GM13977 (cell line): ENCODE results near the gene MCHR2.

Experiments used
- DNase-seq: peaks from one replicate; pipeline ENCODE4 v3.0.0; 2012; ENCODE audit warnings: low spot score
- in situ Hi-C: fragments of 300-500 bp; cut with MboI; formaldehyde crosslinking; loops from one replicate; pipeline ENCODE4 v1.12.0; 2022; ENCODE audit warnings: low sequenced_read_pairs, low pct_unique_long_range_greater_than_20kb, mixed read lengths, inconsistent platforms; ENCODE audit not compliant: unreplicated experiment
- TF ChIP-seq, protein P1 (sequence below): IDR thresholded peaks from 2 replicates; pipeline ENCODE4 v1.5.1; 2012; ENCODE audit warnings: mild to moderate bottlenecking, control low read depth; ENCODE audit not compliant: insufficient read depth; ENCODE audit errors: extremely low read depth, missing control alignments

Gene MCHR2

DNA sequence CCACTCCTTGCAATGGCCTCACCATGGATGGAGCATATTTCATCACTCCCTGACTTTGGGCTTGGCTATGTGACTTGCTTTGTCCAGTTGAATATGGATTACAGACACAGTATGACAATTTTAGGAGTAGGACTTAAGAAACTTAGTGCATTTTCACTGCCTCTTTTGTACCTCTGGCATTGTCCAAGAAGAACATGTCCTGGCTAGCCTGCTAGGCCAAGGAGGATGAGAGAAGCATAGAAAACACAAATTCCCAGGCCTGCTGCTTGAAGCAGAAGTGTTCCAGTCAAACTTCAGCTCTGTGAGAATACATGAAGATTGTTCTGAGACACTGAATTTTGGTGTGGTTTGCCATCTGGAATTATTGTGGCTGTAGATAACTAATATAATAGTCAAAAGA lies 3.1 kb upstream of the MCHR2 start:
- TF ChIP-seq, protein P1, sequence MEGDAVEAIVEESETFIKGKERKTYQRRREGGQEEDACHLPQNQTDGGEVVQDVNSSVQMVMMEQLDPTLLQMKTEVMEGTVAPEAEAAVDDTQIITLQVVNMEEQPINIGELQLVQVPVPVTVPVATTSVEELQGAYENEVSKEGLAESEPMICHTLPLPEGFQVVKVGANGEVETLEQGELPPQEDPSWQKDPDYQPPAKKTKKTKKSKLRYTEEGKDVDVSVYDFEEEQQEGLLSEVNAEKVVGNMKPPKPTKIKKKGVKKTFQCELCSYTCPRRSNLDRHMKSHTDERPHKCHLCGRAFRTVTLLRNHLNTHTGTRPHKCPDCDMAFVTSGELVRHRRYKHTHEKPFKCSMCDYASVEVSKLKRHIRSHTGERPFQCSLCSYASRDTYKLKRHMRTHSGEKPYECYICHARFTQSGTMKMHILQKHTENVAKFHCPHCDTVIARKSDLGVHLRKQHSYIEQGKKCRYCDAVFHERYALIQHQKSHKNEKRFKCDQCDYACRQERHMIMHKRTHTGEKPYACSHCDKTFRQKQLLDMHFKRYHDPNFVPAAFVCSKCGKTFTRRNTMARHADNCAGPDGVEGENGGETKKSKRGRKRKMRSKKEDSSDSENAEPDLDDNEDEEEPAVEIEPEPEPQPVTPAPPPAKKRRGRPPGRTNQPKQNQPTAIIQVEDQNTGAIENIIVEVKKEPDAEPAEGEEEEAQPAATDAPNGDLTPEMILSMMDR: no peak
- in situ Hi-C loops: no loop called here
- no peak for DNase-seq

DNA sequence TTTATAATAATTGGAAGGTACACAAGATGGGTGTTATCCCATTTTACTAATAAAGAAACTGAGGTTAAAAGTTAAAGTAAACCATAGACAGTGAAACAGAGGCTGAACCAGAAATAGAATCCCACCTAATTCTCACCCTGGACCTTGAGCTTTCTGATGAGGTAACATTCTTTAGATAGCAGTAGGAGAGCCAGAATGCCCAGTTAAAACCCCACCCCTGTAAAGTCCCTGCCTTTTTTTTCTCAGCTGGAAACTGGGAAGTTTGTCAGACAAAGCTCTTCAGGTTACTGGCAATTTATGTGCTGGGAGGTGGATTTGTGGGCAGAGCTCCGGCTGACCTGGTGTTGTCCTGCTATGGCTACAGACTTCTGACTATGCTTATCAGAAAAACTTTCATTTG lies 1.9 kb upstream of the MCHR2 start:
- TF ChIP-seq, protein P1: no peak
- in situ Hi-C loops: no loop called here
- DNase-seq: no peak

DNA sequence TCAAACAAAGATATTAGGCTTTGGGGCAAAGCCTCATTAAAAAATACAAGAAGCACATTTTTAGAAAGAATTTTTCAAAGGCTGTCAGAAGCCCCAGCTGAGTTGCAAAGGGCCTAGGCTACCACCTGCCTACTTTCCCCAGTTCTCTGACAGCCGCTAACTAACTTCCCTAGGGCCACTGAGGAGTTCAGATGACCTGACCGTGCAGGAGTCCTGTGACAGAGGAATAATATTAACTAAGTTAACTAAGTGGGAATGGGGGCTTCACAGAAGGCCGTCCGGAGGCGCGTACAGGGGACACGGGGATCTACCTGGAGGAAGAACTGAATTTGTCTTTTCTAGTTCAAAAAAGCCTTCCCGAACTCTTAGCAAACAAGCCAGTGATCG lies 884 bp downstream of the MCHR2 start:
- in situ Hi-C loops: no loop called here
- no peak for DNase-seq
- TF ChIP-seq, protein P1: no peak

DNA sequence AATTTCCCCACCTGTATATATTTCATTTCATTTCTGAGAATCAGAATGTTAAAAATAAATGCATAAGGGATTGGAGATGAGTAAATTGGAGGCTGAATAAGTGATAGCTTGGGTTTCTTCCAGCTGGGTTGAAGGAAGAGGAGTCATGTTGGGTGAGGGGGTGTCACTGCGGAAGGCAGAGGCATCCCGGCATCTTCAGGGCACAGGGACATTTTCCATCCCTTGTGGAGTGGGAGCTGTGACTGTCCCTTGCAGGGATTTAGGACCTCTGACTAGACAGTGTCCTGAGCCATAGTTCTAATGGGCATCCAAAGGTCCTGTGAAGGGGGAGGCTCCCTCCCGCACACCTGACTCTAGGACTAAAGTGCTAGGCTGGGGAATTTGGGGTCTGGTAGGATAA lies 2.1 kb downstream of the MCHR2 start:
- no peak for DNase-seq
- TF ChIP-seq, protein P1: no peak
- in situ Hi-C loops: no loop called here

DNA sequence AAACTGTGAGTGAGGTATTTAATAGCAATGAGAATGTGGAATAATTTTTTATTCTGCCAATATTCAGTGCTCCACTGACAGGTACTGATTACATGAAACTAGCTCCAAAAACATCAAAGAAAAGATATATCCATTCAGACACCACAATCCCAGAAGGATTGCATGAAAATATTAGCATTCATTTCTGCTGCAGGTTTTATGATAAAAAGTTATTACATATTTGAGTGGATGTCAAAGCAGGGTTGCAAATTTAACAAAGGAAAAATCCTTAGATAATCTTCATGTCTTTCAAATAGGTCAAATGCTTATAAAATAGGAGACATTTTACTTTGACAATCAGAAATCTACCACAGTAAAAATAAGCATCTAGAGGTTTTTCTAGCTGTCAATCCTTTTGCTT lies 13.3 kb downstream of the MCHR2 start:
- TF ChIP-seq, protein P1: no peak
- in situ Hi-C loops: no loop called here
- DNase-seq: no peak

DNA sequence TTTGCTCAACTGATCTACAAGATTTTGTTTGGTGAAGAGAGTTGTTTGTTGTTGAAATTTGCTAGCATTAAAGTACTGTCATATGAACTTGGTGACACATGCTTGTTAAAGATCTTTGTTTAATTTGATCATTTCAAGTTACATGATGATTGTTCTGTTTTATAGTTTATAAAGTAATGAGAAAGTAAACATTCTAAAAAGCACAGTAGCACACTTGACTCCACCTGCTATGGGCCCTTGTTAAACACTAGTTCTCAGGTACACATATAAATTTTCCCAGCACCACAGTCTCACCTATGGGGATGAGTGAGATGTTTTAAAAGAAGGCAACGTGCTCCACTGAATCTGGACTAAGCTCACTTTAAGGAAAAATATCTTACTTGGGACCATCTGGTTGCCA lies 14.1 kb downstream of the MCHR2 start:
- in situ Hi-C loops: no loop called here
- no peak for DNase-seq
- TF ChIP-seq, protein P1: no peak

DNA sequence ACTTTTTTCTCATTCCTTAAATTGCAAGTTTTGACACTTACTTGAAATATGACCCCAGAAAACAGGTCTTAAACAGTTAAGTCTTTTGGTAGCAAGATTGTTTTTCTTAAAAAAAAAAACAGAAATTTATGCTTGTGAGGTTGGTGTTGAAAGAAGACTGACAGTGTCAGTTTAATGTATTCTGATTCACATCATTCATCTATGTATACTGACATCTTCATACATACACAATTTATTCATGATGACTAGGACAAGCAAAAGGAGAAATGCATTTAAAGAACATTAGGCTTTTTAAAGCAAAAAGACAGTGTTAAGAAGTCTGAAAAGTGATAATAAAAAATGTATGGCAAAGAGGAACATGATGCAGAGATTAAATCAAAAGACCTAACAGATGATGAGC lies 27.0 kb downstream of the MCHR2 start:
- in situ Hi-C loops: no loop called here
- TF ChIP-seq, protein P1: no peak
- no peak for DNase-seq
